Stimulated activated CD4-positive, alpha-beta T cell treated with anti-CD3 and anti-CD28 coated beads, Interleukin-1b, Interleukin-23, amount 100 ng/mL, for 24 hours (primary cell): Measurements from ENCODE around the gene KCNN1.

Experiments used
- DNase-seq, 4 experiments: peaks; one replicate each; pipeline ENCODE4 v3.0.0-alpha.2; 2020; ENCODE audit warnings: low read depth in 4 of 4, low spot score in 1 of 4

The KCNN1 gene

GRCh38 chr19:17946965-17947784 lies 19.7 kb upstream of the KCNN1 start:
- no peak for DNase-seq

GRCh38 chr19:17947815-17948513 lies 18.9 kb upstream of the KCNN1 start:
- peak; percentile 88 to 92 (median 90) for DNase-seq

- DNase-seq = no peak
These were observed 18.4 kb upstream of the KCNN1 start for GRCh38 chr19:17948514-17948900.

- no peak for DNase-seq
These were observed 17.7 kb upstream of the KCNN1 start for GRCh38 chr19:17948931-17949930.

- DNase-seq = no peak
These were observed 17.0 kb upstream of the KCNN1 start for GRCh38 chr19:17949956-17950309.

- DNase-seq = no peak
These were observed 16.4 kb upstream of the KCNN1 start for GRCh38 chr19:17950310-17951156.

- no peak for DNase-seq
These were observed 15.5 kb upstream of the KCNN1 start for GRCh38 chr19:17951157-17951989.

- no peak for DNase-seq
These were observed 14.6 kb upstream of the KCNN1 start for GRCh38 chr19:17951990-17952976.

GRCh38 chr19:17953316-17953801 lies 13.5 kb upstream of the KCNN1 start:
- no peak for DNase-seq

GRCh38 chr19:17953869-17954268 lies 13.0 kb upstream of the KCNN1 start:
- DNase-seq = no peak

GRCh38 chr19:17954401-17954800 lies 12.5 kb upstream of the KCNN1 start:
- no peak for DNase-seq

GRCh38 chr19:17957149-17957849 lies 9.6 kb upstream of the KCNN1 start:
- DNase-seq = no peak

GRCh38 chr19:17957885-17958284 lies 9.0 kb upstream of the KCNN1 start:
- DNase-seq = no peak

- DNase-seq = no peak
These were observed 2.8 kb upstream of the KCNN1 start for GRCh38 chr19:17963936-17964691.

GRCh38 chr19:17965370-17966128 lies 1.4 kb upstream of the KCNN1 start:
- no peak for DNase-seq

GRCh38 chr19:17966129-17966483 lies 801 bp upstream of the KCNN1 start:
- no peak for DNase-seq
